GM12873 (cell line): ENCODE measurements around the gene KIAA0513.

Experiments used
- CTCF ChIP-seq: IDR thresholded peaks from 2 replicates; pipeline ENCODE4 v1.5.1; 2012; ENCODE audit warnings: low read depth, mild to moderate bottlenecking, moderate library complexity, low read length, control low read depth; ENCODE audit not compliant: insufficient read depth; ENCODE audit errors: missing control alignments

The KIAA0513 gene

GRCh38 chr16:85084841-85085510 is 57.4 kb downstream of the KIAA0513 start:
- no peak for TF ChIP-seq CTCF

DNA sequence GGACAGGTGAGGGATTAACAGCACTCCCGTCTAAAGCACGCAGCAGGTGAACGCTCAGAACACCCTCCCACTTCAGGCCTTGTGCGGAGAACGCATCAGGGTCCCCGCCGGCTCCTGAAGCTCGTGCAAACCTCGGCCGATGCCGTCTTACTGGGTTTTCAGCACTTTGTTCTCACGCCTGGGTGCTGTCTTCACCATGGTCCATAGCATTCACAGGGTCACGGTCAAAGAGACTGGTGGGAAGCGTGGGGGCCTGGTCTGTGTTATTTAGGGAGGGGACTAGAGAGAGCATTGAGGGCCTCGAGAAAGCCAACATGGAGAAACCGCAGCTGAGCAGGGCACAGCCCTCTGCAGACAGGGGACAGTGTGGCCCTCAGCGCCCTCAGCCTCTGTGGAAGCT is 58.1 kb downstream of the KIAA0513 start:
- no peak for TF ChIP-seq CTCF

GRCh38 chr16:85086347-85087291 is 59.0 kb downstream of the KIAA0513 start:
- TF ChIP-seq CTCF: peak; percentile 91

DNA sequence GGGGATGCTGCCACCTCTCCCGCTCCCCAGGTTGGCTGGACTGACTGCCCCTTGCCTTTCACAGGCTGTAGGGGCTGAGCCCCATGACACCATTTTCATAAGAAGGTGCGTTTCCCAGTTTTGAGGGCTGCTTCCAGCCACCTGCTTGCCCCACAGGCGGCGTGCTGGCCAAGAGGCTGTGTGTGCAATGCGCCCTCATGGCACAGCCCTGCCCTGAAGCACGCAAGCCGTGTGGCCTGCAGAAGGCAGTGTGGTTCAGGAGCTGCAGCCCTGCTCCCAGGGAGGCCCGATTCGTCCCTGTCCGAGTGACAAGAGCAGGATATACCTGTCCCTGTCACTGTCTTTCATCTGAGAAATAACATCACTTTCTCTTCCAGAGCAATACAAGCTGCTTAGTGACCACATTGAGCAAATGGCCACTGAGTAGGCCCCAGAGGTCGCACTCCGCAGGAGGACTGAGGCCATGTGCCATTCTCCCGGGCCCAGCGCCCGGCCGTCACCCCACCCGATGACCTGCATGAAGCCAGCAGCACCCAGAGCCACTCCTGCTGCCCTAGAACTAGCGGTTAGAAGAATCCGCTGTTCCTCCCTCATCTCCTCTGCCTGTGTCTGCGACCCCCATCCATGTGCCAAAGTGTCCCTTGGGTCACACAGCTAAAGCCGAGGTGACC is 60.4 kb downstream of the KIAA0513 start:
- no peak for TF ChIP-seq CTCF

- no peak for TF ChIP-seq CTCF
These were observed 61.1 kb downstream of the KIAA0513 start for GRCh38 chr16:85088570-85089199.

DNA sequence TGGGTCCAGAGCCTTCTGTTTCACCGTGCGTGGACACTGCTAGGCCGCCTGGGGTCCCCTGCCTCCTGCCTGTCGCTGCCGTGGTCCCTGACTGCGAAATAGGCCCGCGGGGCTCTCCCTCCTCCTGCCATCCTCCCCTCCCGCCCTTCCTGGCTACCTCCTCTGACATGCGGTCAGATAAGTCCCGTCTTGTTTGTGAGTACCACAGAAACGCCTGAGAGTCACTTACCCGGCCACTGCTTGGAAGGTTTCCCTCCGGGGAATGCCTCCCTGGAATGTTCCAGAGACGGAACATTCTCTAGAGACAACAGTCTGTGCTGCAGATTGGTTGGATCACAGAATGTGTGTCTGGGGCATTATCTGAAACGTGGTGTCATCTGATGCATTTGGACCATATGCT is 61.9 kb downstream of the KIAA0513 start:
- TF ChIP-seq CTCF: no peak
